DOHH2 (cell line): Measurements from ENCODE around the gene KCTD16.

Experiments used
- H3F3A ChIP-seq: fragments of 200-600 bp; sonication (generic), shearing (Covaris generic); 2 replicates; pipeline ENCODE4 v1.6.0; 2016; ENCODE audit warnings: antibody characterized with exemption, mild to moderate bottlenecking; ENCODE audit not compliant: control insufficient read depth, insufficient read depth
- H3K27ac ChIP-seq: fragments of 200-600 bp; sonication (generic); 2 replicates; pipeline ENCODE4 v1.5.1; 2014; ENCODE audit warnings: low read depth, mild to moderate bottlenecking, low read length, moderate library complexity
- H3K27me3 ChIP-seq: fragments of 200-600 bp; sonication (generic); 2 replicates; pipeline ENCODE4 v1.6.1; 2014; ENCODE audit warnings: mild to moderate bottlenecking, low read length, mixed read lengths; ENCODE audit not compliant: control insufficient read depth
- H3K36me3 ChIP-seq: fragments of 200-600 bp; sonication (generic); 2 replicates; pipeline ENCODE4 v1.6.1; 2014; ENCODE audit warnings: mild to moderate bottlenecking, low read length, moderate library complexity, mixed read lengths; ENCODE audit not compliant: control insufficient read depth
- H3K4me1 ChIP-seq: fragments of 200-600 bp; sonication (generic); 2 replicates; pipeline ENCODE4 v1.6.1; 2014; ENCODE audit warnings: mild to moderate bottlenecking, low read length, mixed read lengths; ENCODE audit not compliant: control insufficient read depth
- H3K4me2 ChIP-seq: fragments of 200-600 bp; sonication (generic); 2 replicates; pipeline ENCODE4 v1.6.0; 2014; ENCODE audit warnings: mild to moderate bottlenecking, low read length, moderate library complexity
- H3K4me3 ChIP-seq: fragments of 200-600 bp; sonication (generic); 2 replicates; pipeline ENCODE4 v1.5.1; 2014; ENCODE audit warnings: mild to moderate bottlenecking, low read length, mixed read lengths
- H3K79me2 ChIP-seq: fragments of 200-600 bp; sonication (generic); 2 replicates; pipeline ENCODE4 v1.6.1; 2014; ENCODE audit warnings: mild to moderate bottlenecking, low read length, mixed read lengths; ENCODE audit not compliant: control insufficient read depth
- H3K9me2 ChIP-seq: fragments of 200-600 bp; sonication (generic); replicated peaks from 2 replicates; pipeline ENCODE4 v1.6.1; 2014; ENCODE audit warnings: mild to moderate bottlenecking, low read length, mixed read lengths; ENCODE audit not compliant: control insufficient read depth
- H3K9me3 ChIP-seq: fragments of 200-600 bp; sonication (generic); 2 replicates; pipeline ENCODE4 v1.6.1; 2014; ENCODE audit warnings: antibody characterized with exemption, low read length, mixed read lengths; ENCODE audit not compliant: control insufficient read depth, insufficient read depth
- H4K20me1 ChIP-seq: fragments of 200-600 bp; sonication (generic); 2 replicates; pipeline ENCODE4 v1.6.0; 2014; ENCODE audit warnings: low read depth, mild to moderate bottlenecking, antibody characterized with exemption, low read length, moderate library complexity; ENCODE audit not compliant: control insufficient read depth, insufficient read depth
- EZH2phosphoT487 ChIP-seq: fragments of 200-600 bp; sonication (generic); IDR thresholded peaks from 2 replicates; pipeline ENCODE4 v1.6.1; 2017; ENCODE audit warnings: borderline replicate concordance, mild to moderate bottlenecking, antibody characterized with exemption, low read length, moderate library complexity, mixed read lengths
- TF ChIP-seq, protein P1 (sequence below): fragments of 200-600 bp; sonication (generic); IDR thresholded peaks from one replicate; pipeline ENCODE4 v1.5.1; 2014; ENCODE audit warnings: antibody characterized with exemption, mild to moderate bottlenecking, low read depth, low read length; ENCODE audit not compliant: poor library complexity, severe bottlenecking

The KCTD16 gene

DNA sequence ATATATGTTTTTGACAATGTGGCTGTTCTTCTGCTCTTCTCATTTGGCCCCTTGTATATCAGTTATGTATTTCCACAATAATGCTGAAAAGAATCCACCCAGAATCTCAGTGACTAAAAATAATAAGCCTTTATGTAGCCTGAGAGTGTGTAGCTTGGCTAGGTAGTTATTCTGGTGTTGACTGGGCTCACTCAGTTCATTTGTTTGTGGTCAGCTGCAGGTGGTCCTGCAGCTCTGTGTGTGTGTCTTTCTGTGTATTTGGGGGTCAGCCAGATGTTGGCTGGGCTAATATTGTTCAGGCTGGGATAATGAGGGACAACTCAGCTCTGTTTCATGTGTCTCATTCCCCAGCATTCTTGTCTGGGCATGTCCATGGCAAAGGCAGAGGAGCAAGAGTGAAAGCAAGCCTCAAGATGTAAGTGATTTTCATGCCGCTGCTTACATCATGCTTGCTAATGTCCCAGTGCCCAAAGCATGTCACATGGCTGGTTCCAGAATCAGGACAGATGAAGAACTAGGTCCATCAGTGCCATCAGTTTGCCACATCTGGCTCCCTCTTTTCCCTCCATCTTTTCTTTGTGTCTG, 162.8 kb downstream of the KCTD16 start:
- Histone ChIP-seq H3K36me3 (no peaks in the 10 kb centered on the region), H3K79me2 (no peaks in the 10 kb centered on the region), H3K4me2 (no peak overlapping the region), H3K4me1 (peaks cover 10% of the 10 kb centered on the region), H3F3A (no peaks in the 10 kb centered on the region), H3K4me3 (no peak overlapping the region), H3K9me3 (no peaks in the 10 kb centered on the region), H3K27ac (no peak overlapping the region), H3K27me3 (no peaks in the 10 kb centered on the region), H4K20me1 (no peaks in the 10 kb centered on the region), H3K9me2 (no peaks in the 10 kb centered on the region)
- no peak for TF ChIP-seq EZH2phosphoT487
- TF ChIP-seq, protein P1, sequence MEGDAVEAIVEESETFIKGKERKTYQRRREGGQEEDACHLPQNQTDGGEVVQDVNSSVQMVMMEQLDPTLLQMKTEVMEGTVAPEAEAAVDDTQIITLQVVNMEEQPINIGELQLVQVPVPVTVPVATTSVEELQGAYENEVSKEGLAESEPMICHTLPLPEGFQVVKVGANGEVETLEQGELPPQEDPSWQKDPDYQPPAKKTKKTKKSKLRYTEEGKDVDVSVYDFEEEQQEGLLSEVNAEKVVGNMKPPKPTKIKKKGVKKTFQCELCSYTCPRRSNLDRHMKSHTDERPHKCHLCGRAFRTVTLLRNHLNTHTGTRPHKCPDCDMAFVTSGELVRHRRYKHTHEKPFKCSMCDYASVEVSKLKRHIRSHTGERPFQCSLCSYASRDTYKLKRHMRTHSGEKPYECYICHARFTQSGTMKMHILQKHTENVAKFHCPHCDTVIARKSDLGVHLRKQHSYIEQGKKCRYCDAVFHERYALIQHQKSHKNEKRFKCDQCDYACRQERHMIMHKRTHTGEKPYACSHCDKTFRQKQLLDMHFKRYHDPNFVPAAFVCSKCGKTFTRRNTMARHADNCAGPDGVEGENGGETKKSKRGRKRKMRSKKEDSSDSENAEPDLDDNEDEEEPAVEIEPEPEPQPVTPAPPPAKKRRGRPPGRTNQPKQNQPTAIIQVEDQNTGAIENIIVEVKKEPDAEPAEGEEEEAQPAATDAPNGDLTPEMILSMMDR, result no peak

DNA sequence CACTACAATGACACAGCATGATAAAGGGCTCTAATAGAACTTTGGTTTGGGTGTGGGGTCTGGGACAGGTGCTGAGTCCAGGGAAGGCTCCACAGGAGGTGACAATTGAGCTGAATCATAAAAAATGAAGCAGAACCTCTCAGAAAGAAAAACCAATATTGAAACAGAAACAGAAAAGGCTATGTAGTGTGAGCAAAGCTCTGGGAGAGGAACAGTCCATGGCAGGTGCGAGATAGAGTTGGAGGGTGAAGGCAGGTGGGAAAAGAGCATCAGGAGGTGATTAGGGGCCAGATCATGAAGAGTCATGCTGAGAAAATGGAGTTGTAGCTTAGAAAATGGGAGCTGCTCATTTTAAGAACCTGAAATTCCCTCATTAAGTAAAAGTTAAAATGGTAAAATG, 164.9 kb downstream of the KCTD16 start:
- H3K27me3 ChIP-seq, result no peaks in the 10 kb centered on the region
- peaks cover 10% of the 10 kb centered on the region for H3K4me1 ChIP-seq
- H3K36me3 ChIP-seq, result no peaks in the 10 kb centered on the region
- no peaks in the 10 kb centered on the region for H3K79me2 ChIP-seq
- no peaks in the 10 kb centered on the region for H4K20me1 ChIP-seq
- H3K27ac ChIP-seq, result no peak overlapping the region
- H3K4me2 ChIP-seq, result no peak overlapping the region
- no peak for TF ChIP-seq EZH2phosphoT487
- TF ChIP-seq, protein P1, result no peak
- H3K9me2 ChIP-seq, result no peaks in the 10 kb centered on the region
- no peak overlapping the region for H3K4me3 ChIP-seq
- H3F3A ChIP-seq, result no peaks in the 10 kb centered on the region
- H3K9me3 ChIP-seq, result no peaks in the 10 kb centered on the region

DNA sequence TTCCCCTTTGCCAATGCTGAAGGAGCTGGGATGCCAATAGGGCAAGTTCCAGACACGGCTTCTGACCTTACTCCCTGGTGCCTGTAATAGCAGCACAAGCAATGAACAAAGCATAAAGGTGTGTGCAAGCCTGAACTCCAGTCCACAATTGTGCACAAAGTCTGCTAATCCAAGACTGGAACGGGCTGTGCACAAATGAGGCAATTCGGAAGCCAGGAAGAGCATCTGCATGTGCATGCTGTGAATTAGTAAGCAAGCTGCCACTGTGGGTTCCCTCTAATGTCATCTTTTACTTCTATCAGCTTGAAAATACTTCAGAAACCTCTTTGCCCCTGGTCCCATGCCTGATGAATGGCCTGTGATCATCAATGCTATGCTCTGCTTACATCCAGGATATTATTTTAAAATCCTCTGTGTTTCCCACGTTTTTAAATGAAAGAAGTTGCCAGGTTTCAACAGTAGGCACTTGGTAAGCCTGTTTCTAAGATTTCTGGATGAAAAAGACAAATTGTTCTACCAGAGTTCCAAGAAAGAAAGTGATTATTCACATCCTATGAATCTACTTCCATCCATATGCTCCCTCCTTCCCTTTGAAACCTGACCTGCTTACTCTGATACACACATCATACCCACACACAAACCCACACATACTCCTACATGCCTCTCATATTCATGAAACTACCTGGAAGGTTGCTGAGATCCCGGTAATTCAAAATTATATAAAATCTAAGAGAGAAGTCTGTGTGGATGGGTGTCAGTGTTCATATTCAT, 165.7 kb downstream of the KCTD16 start:
- H3K36me3 ChIP-seq, result no peaks in the 10 kb centered on the region
- peaks cover 10% of the 10 kb centered on the region for H3K4me1 ChIP-seq
- no peaks in the 10 kb centered on the region for H3K9me2 ChIP-seq
- H3F3A ChIP-seq, result no peaks in the 10 kb centered on the region
- H4K20me1 ChIP-seq, result no peaks in the 10 kb centered on the region
- H3K79me2 ChIP-seq, result no peaks in the 10 kb centered on the region
- no peak overlapping the region for H3K4me3 ChIP-seq
- TF ChIP-seq, protein P1, result no peak
- no peak for TF ChIP-seq EZH2phosphoT487
- no peak overlapping the region for H3K27ac ChIP-seq
- H3K4me2 ChIP-seq, result no peak overlapping the region
- no peaks in the 10 kb centered on the region for H3K27me3 ChIP-seq
- no peaks in the 10 kb centered on the region for H3K9me3 ChIP-seq
